Hepatocyte (in vitro differentiated cells): ENCODE results near the gene SH3PXD2B. TPM values are rescaled to one million over a fixed set of nuclear protein-coding genes. Genes with fewer than 3 reads are reported as not detected.

ENCODE experiments used
- DNase-seq: peaks from one replicate; pipeline ENCODE4 v3.0.0-alpha.2; 2016; ENCODE audit warnings: low spot score
- H2AFZ ChIP-seq: fragments of 200-600 bp; sonication (generic); 2 replicates; pipeline ENCODE4 v1.6.0; 2016; ENCODE audit warnings: antibody characterized with exemption, mild to moderate bottlenecking
- H3K27ac ChIP-seq: fragments of 200-600 bp; sonication (generic); 2 replicates; pipeline ENCODE4 v1.5.1; 2016; ENCODE audit warnings: mild to moderate bottlenecking
- H3K27me3 ChIP-seq: fragments of 200-600 bp; sonication (generic); 2 replicates; pipeline ENCODE4 v1.6.1; 2016
- H3K36me3 ChIP-seq: fragments of 200-600 bp; sonication (generic); replicated peaks from 2 replicates; pipeline ENCODE4 v1.5.1; 2016; ENCODE audit warnings: low read depth; ENCODE audit not compliant: insufficient read depth
- H3K4me1 ChIP-seq: fragments of 200-600 bp; sonication (generic); 2 replicates; pipeline ENCODE4 v1.5.1; 2016; ENCODE audit warnings: mild to moderate bottlenecking, moderate library complexity; ENCODE audit not compliant: insufficient read depth
- H3K4me2 ChIP-seq: fragments of 200-600 bp; sonication (generic); 2 replicates; pipeline ENCODE4 v1.6.0; 2016
- H3K4me3 ChIP-seq: fragments of 200-600 bp; sonication (generic); 2 replicates; pipeline ENCODE4 v1.5.1; 2016; ENCODE audit warnings: mild to moderate bottlenecking
- H3K79me2 ChIP-seq: fragments of 200-600 bp; sonication (generic); 2 replicates; pipeline ENCODE4 v1.6.0; 2017; ENCODE audit warnings: mild to moderate bottlenecking
- H3K9me2 ChIP-seq: fragments of 200-600 bp; sonication (generic); replicated peaks from 2 replicates; pipeline ENCODE4 v1.6.0; 2017; ENCODE audit warnings: mild to moderate bottlenecking; ENCODE audit not compliant: insufficient read depth
- H3K9me3 ChIP-seq: fragments of 200-600 bp; sonication (generic); 2 replicates; pipeline ENCODE4 v1.5.1; 2016; ENCODE audit warnings: low read depth, mild to moderate bottlenecking
- H4K20me1 ChIP-seq: fragments of 200-600 bp; sonication (generic); 2 replicates; pipeline ENCODE4 v1.6.0; 2016; ENCODE audit warnings: mild to moderate bottlenecking; ENCODE audit not compliant: insufficient read depth, poor library complexity, severe bottlenecking
- CTCF ChIP-seq: fragments of 200-600 bp; sonication (generic); IDR thresholded peaks from 2 replicates; pipeline ENCODE4 v1.5.1; 2016; ENCODE audit warnings: antibody characterized with exemption, mild to moderate bottlenecking; ENCODE audit not compliant: poor library complexity
- EZH2 ChIP-seq: fragments of 200-600 bp; sonication (generic); IDR thresholded peaks from 2 replicates; pipeline ENCODE4 v1.6.1; 2016; ENCODE audit warnings: antibody characterized with exemption, mild to moderate bottlenecking, borderline replicate concordance
- EZH2phosphoT487 ChIP-seq: fragments of 200-600 bp; sonication (generic); IDR thresholded peaks from one replicate; pipeline ENCODE4 v1.6.1; 2018; ENCODE audit warnings: antibody characterized with exemption, mild to moderate bottlenecking, low read depth, moderate library complexity; ENCODE audit not compliant: unreplicated experiment, severe bottlenecking
- WGBS: methylation state at CpG from one replicate; pipeline ENCODE4 v1.1.6; 2016; ENCODE audit warnings: low lambda C conversion rate; ENCODE audit errors: missing lambda C conversion rate; 5-methylcytosine and 5-hydroxymethylcytosine counted together
- polyA plus RNA-seq: library from polyadenylated mRNA; unstranded; fragments of >200 nt; fragmentation: Nextera tagmentation; extraction: Ambion mirVana; gene quantifications from 2 replicates; pipeline ENCODE4 v1.2.1, GENCODE V29; 2016
- total RNA-seq: library from RNA; depleted of rRNA; stranded (reverse); fragments of >200 nt; gene quantifications from 2 replicates; pipeline ENCODE4 v1.2.3, GENCODE V29; 2014

SH3PXD2B gene
- total and polyA plus RNA-seq, 2 experiments from 2014 or later: 27.8 to 28.5 TPM

GRCh38 chr5:172358345-172358744 lies 96.0 kb downstream of the SH3PXD2B start:
- Histone ChIP-seq H4K20me1 (no peaks in the 10 kb centered on the region), H3K36me3 (no peaks in the 10 kb centered on the region)

GRCh38 chr5:172356527-172356926 lies 97.8 kb downstream of the SH3PXD2B start:
- Histone ChIP-seq H2AFZ (no peak overlapping the region), H3K9me2 (no peaks in the 10 kb centered on the region), H3K4me2 (no peak overlapping the region), H3K27me3 (no peaks in the 10 kb centered on the region), H3K9me3 (no peaks in the 10 kb centered on the region), H3K4me1 (peaks cover 3% of the 10 kb centered on the region), H3K36me3 (no peaks in the 10 kb centered on the region), H3K4me3 (no peak overlapping the region), H4K20me1 (no peaks in the 10 kb centered on the region), H3K79me2 (no peaks in the 10 kb centered on the region), H3K27ac (no peak overlapping the region)
- TF ChIP-seq CTCF: no peak
- TF ChIP-seq EZH2phosphoT487: no peak
- no peak for TF ChIP-seq EZH2
- no peak for DNase-seq
- WGBS: 99% methylated on average over 10 of the region's 10 CpGs

More at GRCh38 chr5:172358345-172358744, 96.0 kb downstream of the SH3PXD2B start:
- Histone ChIP-seq H3K4me2 (no peak overlapping the region), H3K9me3 (no peaks in the 10 kb centered on the region), H3K79me2 (no peaks in the 10 kb centered on the region), H3K4me3 (no peak overlapping the region), H2AFZ (no peak overlapping the region), H3K9me2 (no peaks in the 10 kb centered on the region), H3K27ac (no peak overlapping the region), H3K27me3 (no peaks in the 10 kb centered on the region), H3K4me1 (peaks cover 3% of the 10 kb centered on the region)
- TF ChIP-seq EZH2 (no peak), EZH2phosphoT487 (no peak), CTCF (no peak)
- DNase-seq: no peak
- WGBS: over 99% methylated on average over 7 of the region's 7 CpGs

GRCh38 chr5:172356047-172356446 lies 98.3 kb downstream of the SH3PXD2B start:
- 81% methylated on average over 4 of the region's 4 CpGs for WGBS

More at GRCh38 chr5:172356047-172356446, 98.3 kb downstream of the SH3PXD2B start:
- Histone ChIP-seq H3K9me2 (no peaks in the 10 kb centered on the region), H3K4me3 (no peak overlapping the region), H3K9me3 (no peaks in the 10 kb centered on the region), H3K79me2 (no peaks in the 10 kb centered on the region), H3K4me2 (no peak overlapping the region), H3K27ac (no peak overlapping the region), H2AFZ (no peak overlapping the region), H4K20me1 (no peaks in the 10 kb centered on the region), H3K27me3 (no peaks in the 10 kb centered on the region), H3K36me3 (no peaks in the 10 kb centered on the region), H3K4me1 (peaks cover 3% of the 10 kb centered on the region)
- TF ChIP-seq EZH2phosphoT487: no peak
- TF ChIP-seq CTCF: no peak
- no peak for TF ChIP-seq EZH2
- no peak for DNase-seq
